GM12878 (cell line): ENCODE results near the gene TFAM. TPM values are rescaled to one million over a fixed set of nuclear protein-coding genes. Genes with fewer than 3 reads are reported as not detected.

Experiments
- ATAC-seq: fragments of 200-7000 bp; cut with Tn5 transposase; 3 replicates; pipeline ENCODE4 v1.9.1; 2020; ENCODE audit warnings: mild to moderate bottlenecking, moderate library complexity
- BruUV-seq: library from RNA; stranded (reverse); fragments of 400-500 nt; replicated peaks from 2 replicates; lab custom pipeline; 2021; lab: Mats Ljungman, UMichigan
- CTCF ChIA-PET: fragments of 300-600 bp; sonication (Branson Sonifier 250); formaldehyde crosslinking; extraction: SDS; loops from one replicate; lab custom pipeline; 2021; ENCODE audit warnings: inconsistent platforms; lab: Yijun Ruan, JAX
- POLR2A ChIA-PET: fragments of 350-600 bp; formaldehyde crosslinking; extraction: SDS; loops from one replicate; lab custom pipeline; 2021; ENCODE audit warnings: inconsistent platforms; lab: Charles Lee
- RAD21 ChIA-PET: fragments of 300-600 bp; sonication (Branson Sonifier 250); formaldehyde crosslinking; loops from one replicate; lab custom pipeline; 2023; ENCODE audit warnings: antibody characterized with exemption; ENCODE audit not compliant: unreplicated experiment; lab: Charles Lee
- SMC1A ChIA-PET: fragments of 300-600 bp; sonication (Branson Sonifier 250); formaldehyde crosslinking; loops from one replicate; lab custom pipeline; 2023; ENCODE audit not compliant: unreplicated experiment, uncharacterized antibody; lab: Charles Lee
- DNase-seq: peaks from one replicate; pipeline ENCODE4 v3.0.0-alpha.2; 2011; ENCODE audit warnings: low read depth, low spot score
- FAIRE-seq: peaks from 3 replicates; lab custom pipeline; 2011; peaks lifted over from hg19 to GRCh38; lab: Jason Lieb, UNC
- H2AFZ ChIP-seq: 2 replicates; pipeline ENCODE4 v1.6.0; 2011; ENCODE audit warnings: low read depth, low read length, control low read depth; ENCODE audit not compliant: control insufficient read depth
- H3K27ac ChIP-seq: 2 replicates; pipeline ENCODE4 v1.5.1; 2011; ENCODE audit warnings: control low read depth; ENCODE audit not compliant: control insufficient read depth, insufficient read depth
- H3K27me3 ChIP-seq, 2 experiments: replicated peaks in 1 of 2; 2 replicates each; pipeline versions ENCODE4 v1.6.0 to v1.6.1; 2011; ENCODE audit warnings: low read length in 1 of 2; ENCODE audit not compliant: control insufficient read depth in 2 of 2, insufficient read depth in 2 of 2
- H3K36me3 ChIP-seq, 2 experiments: 2 replicates each; pipeline ENCODE4 v1.5.1; 2011; ENCODE audit warnings: low read length in 1 of 2; ENCODE audit not compliant: control insufficient read depth in 2 of 2, insufficient read depth in 2 of 2
- H3K4me1 ChIP-seq: 2 replicates; pipeline ENCODE4 v1.6.1; 2011; ENCODE audit warnings: mild to moderate bottlenecking, low read length, moderate library complexity, mixed read lengths; ENCODE audit not compliant: control insufficient read depth, insufficient read depth
- H3K4me2 ChIP-seq: 2 replicates; pipeline ENCODE4 v1.6.0; 2011; ENCODE audit warnings: control low read depth; ENCODE audit not compliant: control insufficient read depth, insufficient read depth
- H3K4me3 ChIP-seq: fragments of 200-600 bp; sonication (generic); 2 replicates; pipeline ENCODE4 v1.5.1; 2016
- H3K79me2 ChIP-seq: 2 replicates; pipeline ENCODE4 v1.6.0; 2011; ENCODE audit warnings: low read length; ENCODE audit not compliant: control insufficient read depth, insufficient read depth
- H3K9ac ChIP-seq: 2 replicates; pipeline ENCODE4 v1.8.0; 2011; ENCODE audit warnings: low read length, control low read depth, mixed read lengths; ENCODE audit not compliant: control insufficient read depth, insufficient read depth
- H3K9me3 ChIP-seq: replicated peaks from 3 replicates; pipeline ENCODE4 v1.5.1; 2011; ENCODE audit warnings: mild to moderate bottlenecking, low read length; ENCODE audit not compliant: control insufficient read depth, insufficient read depth
- H4K20me1 ChIP-seq: 2 replicates; pipeline ENCODE4 v1.6.0; 2011; ENCODE audit not compliant: control insufficient read depth, insufficient read depth
- HCFC1 ChIP-seq: fragments of 150-350 bp; IDR thresholded peaks from 2 replicates; pipeline ENCODE4 v1.6.1; 2014; ENCODE audit warnings: low read length
- NRF1 ChIP-seq: conservative IDR thresholded peaks from 2 replicates; pipeline ENCODE4 v1.6.1; 2011; ENCODE audit warnings: mild to moderate bottlenecking, low read depth, low read length, improper control_type of control experiment
- POU2F2 ChIP-seq: IDR thresholded peaks from 3 replicates; pipeline ENCODE4 v1.6.1; 2011; ENCODE audit warnings: low read depth, mild to moderate bottlenecking, low read length, borderline replicate concordance
- RFX5 ChIP-seq: IDR thresholded peaks from 2 replicates; pipeline ENCODE4 v1.6.1; 2011; ENCODE audit warnings: low read depth, low read length, improper control_type of control experiment
- STAT3 ChIP-seq: IDR thresholded peaks from 2 replicates; pipeline ENCODE4 v1.6.1; 2011; ENCODE audit warnings: low read depth, low read length, improper control_type of control experiment
- ZBTB11 ChIP-seq: fragments of 450-650 bp; formaldehyde crosslinking; IDR thresholded peaks from 2 replicates; pipeline ENCODE4 v1.5.0; 2022; ENCODE audit warnings: mild to moderate bottlenecking, missing genetic modification characterization
- WGBS: methylation state at CpG from one replicate; pipeline ENCODE4 v1.1.6; 2016; ENCODE audit warnings: low lambda C conversion rate; ENCODE audit not compliant: insufficient replicate concordance, insufficient coverage; ENCODE audit errors: missing lambda C conversion rate; 5-methylcytosine and 5-hydroxymethylcytosine counted together
- in situ Hi-C: fragments of 300-500 bp; cut with MboI; formaldehyde crosslinking; loops from 9 replicates; pipeline ENCODE4 v1.14.3; 2018; ENCODE audit warnings: mixed read lengths
- intact Hi-C: fragments of 100-400 bp; cut with micrococcal nuclease; formaldehyde crosslinking; loops from one replicate; pipeline ENCODE4 v1.14.2; 2022; ENCODE audit not compliant: unreplicated experiment
- polyA plus RNA-seq, 11 experiments: library from polyadenylated mRNA; depleted of rRNA in 4 of 11; unstranded in 6 of 11; stranded (reverse) in 5 of 11; fragments of >200 nt; fragmentation: Nextera tagmentation in 4 of 11; fragmentation: Illumina TruSeq in 1 of 11; extraction: Ambion mirVana in 4 of 11; extraction: Trizol in 1 of 11; gene quantifications; 1 replicate in 1 of 11; 2 replicates in 10 of 11; pipeline versions ENCODE4 v1.2.1 to v1.2.3, GENCODE V29; 2011 to 2016; ENCODE audit warnings: inconsistent platforms in 2 of 11, missing spikeins in 2 of 11, low read depth in 1 of 11
- total RNA-seq, 4 experiments: library from RNA; depleted of rRNA in 3 of 4; stranded (reverse); fragments of >200 nt in 3 of 4; fragmentation: Illumina TruSeq in 1 of 4; extraction: Trizol in 1 of 4; gene quantifications; 2 replicates each; pipeline versions ENCODE4 v1.2.1 to v1.2.3, GENCODE V29; 2013 to 2021

The TFAM gene
- total and polyA plus RNA-seq, 10 of the 15 experiments (the other 5 are each of a cell fraction or from before 2014, with no cell fraction given): 44.9 to 135 (median 93.3) TPM

- no peak for DNase-seq
- in situ Hi-C loops: no loop called here
- CTCF ChIA-PET: interaction anchor here (0.6 to 1.6 kb wide), 4 partner anchors 8 to 58 kb away, joined by 3 read pairs; no protein-coding TSS in a partner anchor
- FAIRE-seq: no peak
- Histone ChIP-seq H3K9me3 (no peaks in the 10 kb centered on the region), H4K20me1 (no peaks in the 10 kb centered on the region), H2AFZ (no peak overlapping the region), H3K27me3 (no peaks in the 10 kb centered on the region), H3K9ac (no peak overlapping the region)
- WGBS: 0% methylated on average over 1 of the region's 1 CpG
- TF ChIP-seq NRF1 (no peak), HCFC1 (no peak), ZBTB11 (no peak), RFX5 (no peak), POU2F2 (no peak), STAT3 (no peak)
- TF ChIP-seq, all 136 proteins: peak for 0
- no peak overlapping the region for H3K4me3 ChIP-seq
- ChIA-PET RAD21 (no interaction called here), POLR2A (interaction anchor here (1.1 to 1.2 kb wide), 2 partner anchors 13 to 37 kb away, joined by 3 read pairs; partner anchors contain the start of gene UBE2D1), SMC1A (interaction anchor here (0.9 to 1.3 kb wide), 2 partner anchors 10 to 58 kb away, joined by 3 read pairs; no protein-coding TSS in a partner anchor)
- intact Hi-C loops: no loop called here
- no peak overlapping the region for H3K4me2 ChIP-seq
- ATAC-seq: no peak
- no TSS peak for BruUV-seq
- no peaks in the 10 kb centered on the region for H3K36me3 ChIP-seq
- H3K27ac ChIP-seq: no peak overlapping the region
- peaks cover 9% of the 10 kb centered on the region for H3K79me2 ChIP-seq
- H3K4me1 ChIP-seq: no peaks in the 10 kb centered on the region
These were observed 37.2 kb upstream of the TFAM start for GRCh38 chr10:58347967-58348366.
